Activated CD8-positive, alpha-beta memory T cell treated with anti-CD3 and anti-CD28 coated beads, Interleukin-2, amount 50 U/mL, for 1 hour (primary cell): ENCODE measurements around the gene CPT1B.

Experiments
- DNase-seq: peaks from one replicate; pipeline ENCODE4 v3.0.0-alpha.2; 2020; ENCODE audit errors: extremely low read depth

CPT1B gene

GRCh38 chr22:50585781-50586180 lies 7.6 kb upstream of the CPT1B start:
- no peak for DNase-seq

GRCh38 chr22:50585238-50585637 lies 7.0 kb upstream of the CPT1B start:
- DNase-seq = no peak

- DNase-seq = no peak
These were observed 6.2 kb upstream of the CPT1B start for GRCh38 chr22:50584106-50585096.

- DNase-seq = no peak
These were observed 5.2 kb upstream of the CPT1B start for GRCh38 chr22:50583294-50583861.

DNA sequence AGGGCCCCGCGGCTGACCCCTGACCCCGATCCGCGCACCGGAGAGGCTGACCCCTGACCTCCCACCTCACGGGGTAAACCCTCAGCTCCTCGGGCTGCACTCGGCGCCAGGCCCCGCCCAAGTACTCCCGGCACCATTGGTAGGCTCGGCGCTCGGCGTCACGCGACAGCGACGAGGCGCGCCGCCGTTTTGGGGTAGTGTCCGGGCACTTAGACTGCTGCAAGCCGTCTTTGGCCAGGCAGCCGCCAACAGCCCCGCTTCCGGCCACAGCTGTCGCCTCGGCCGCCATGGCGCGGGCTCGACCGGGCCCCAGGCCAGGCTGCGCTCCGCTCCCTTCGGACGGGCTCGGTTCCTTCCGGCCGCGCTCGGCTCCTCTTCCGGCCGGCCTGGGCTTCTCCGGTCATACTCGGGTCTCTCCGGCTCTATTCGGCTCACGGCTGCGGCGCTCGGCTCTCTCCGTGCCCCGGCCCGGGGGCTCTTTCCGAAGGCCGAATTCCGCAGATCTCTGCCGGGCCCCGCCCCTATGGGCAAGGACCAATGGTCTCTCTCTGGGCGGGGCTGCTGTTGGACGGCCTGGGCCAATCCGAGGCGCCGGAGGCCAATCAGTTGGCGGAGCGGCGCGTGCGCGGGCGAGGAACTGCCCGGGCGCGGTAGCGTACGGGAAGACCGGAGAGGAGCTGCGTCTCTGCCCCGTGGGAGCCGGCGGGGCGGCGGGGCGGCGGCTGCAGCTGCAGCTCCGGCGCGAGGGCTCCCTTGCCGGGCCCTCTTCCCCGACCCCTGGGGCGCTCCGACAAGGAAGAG lies 4.5 kb upstream of the CPT1B start, which contains the start of gene CHKB:
TSS of gene CHKB (minus strand) at position 357 of the 801 bp plus-strand sequence. CDS start at position 289, 68 bp downstream.
- peak; percentile 95 for DNase-seq

GRCh38 chr22:50581950-50582492 lies 3.8 kb upstream of the CPT1B start:
- no peak for DNase-seq

DNA sequence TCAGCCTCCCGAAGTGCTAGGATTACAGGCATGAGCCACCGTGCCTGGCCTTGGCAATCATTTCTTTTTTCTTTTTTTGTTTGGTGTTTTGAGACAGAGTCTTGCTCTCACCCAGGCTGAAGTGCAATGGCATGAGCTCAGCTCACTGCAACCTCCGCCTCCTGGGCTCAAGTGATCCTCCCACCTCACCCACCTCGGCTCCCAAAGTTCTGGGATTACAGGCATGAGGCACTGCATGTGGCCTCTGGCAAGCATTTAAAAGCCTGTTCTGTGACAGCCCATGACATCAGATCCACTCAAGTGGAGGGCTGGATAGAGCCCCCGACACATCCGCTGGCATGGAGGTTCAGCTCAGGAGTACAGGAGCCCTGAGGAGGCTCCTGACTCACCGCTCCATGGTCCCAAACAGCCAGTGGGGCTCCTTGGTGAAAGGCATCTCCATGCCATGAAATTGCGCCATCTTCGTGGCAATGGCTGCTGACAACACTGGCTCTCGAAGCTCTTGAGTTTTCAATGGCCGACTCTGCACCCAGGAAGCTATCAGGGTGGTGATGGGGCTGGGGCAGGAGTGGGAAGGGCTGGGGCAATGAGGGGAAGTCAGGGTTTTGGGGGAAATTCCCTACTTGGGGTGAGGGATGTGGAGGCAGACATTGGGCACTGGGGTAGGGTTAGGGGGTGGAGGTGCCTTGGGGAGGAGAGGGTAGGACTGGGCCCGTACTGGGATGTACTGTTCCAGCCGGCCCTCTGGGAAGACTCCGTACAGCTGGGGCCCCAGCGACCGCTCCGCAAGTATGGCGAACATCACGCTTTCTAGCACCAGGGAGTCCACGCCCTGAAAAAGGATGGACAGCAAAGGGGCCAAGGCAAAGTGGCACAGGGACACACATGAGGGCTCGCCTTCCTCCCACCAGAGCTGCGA lies 3.1 kb upstream of the CPT1B start:
- no peak for DNase-seq

DNA sequence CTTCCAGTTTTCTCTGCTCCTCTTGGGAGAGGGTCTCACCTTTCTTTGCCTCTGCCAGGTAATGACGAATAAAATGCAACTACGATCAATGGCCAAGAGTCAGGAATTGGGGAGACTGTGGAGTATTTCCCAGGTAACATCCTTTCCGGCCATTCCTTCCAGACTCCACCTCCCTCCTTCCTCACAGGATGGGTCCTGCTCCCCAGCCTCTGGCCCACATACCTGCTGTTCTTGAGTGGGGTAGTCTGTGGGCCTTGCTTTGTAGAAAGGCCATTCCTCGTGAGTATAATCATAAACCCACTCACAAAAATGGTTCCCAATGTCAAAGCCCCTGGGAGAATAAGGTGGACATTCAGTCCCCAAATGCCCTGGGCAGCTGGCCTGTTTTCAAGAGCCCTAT lies 1.5 kb upstream of the CPT1B start:
- no peak for DNase-seq

GRCh38 chr22:50578776-50579310 lies 616 bp upstream of the CPT1B start:
- no peak for DNase-seq

DNA sequence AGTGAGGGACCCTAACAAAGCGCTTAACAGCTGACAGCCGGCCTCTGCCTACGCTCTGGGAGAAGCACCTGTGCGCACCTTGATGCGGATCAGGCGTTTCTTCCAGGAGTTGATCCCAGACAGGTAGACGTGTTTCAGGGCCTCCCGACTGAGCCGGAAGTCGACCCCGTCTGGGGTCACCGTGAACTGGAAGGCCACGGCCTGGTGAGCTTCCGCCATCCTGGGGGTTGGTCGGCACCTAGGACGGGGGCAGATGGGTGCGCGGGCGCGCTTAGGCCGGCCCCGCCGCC lies 585 bp downstream of the CPT1B start:
- DNase-seq = no peak

DNA sequence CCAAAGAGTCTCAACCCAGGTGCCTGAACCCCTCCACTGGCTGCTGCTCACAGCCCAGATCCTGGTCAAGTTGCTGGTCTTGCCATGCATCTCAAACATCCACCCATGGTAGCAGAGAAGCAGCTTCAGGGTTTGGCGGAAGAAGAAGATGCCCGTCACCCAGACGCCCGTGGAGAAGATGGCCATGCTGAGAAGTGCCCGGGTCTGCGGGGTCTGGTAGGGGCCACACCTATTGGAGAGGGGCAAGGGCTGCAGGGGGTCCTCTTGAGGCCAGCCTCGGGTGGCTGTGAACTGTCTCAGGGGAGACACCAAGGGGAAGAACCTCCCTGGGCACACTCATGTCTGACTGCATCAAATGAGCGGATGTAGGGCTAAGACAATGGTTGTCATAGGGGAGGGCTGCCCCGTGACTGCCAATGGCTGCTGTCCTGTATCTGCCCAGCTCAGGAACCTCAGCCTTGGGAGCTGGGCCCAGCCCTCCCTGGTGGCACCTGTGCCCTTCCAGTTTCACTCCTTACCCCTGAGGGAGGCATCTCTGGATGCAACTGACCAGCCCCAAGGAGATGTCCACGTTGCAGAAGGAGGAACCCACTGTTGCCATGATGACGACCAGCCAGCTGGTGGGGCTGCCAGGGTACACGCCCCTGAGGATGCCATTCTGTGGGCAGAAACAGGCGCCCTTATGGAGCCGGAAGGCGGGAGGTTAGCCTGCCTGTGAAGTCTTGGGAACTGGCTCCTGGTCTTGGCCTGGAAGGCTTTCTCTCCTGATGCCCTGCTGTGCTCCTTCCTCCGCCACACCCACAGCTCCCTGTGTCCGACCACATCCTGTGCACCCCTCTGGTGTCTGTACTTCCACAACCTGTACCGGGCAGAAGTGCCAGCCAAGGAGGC lies 1.2 kb downstream of the CPT1B start:
- no peak for DNase-seq

GRCh38 chr22:50576070-50576469 lies 2.2 kb downstream of the CPT1B start:
- no peak for DNase-seq

GRCh38 chr22:50575426-50575941 lies 2.7 kb downstream of the CPT1B start:
- DNase-seq = no peak

DNA sequence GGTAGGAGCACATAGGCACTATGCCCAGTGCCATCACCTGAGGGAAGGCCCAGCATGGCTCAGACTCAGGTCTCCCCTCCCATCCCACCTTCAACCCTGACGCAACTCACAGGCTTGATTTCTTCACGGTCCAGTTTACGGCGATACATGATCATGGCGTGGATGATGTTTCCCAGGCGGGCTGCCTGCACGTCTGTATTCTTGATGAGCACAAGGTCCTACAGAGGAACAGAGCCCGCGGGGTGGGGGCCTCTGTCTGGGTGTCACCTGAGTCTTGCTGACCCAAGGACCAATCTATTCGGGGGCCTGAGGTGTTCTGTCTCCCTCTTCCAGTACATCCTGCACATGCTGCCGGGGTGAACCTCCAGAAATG lies 3.9 kb downstream of the CPT1B start:
- DNase-seq = no peak

- DNase-seq = no peak
These were observed 4.5 kb downstream of the CPT1B start for GRCh38 chr22:50573491-50574382.

- no peak for DNase-seq
These were observed 5.3 kb downstream of the CPT1B start for GRCh38 chr22:50572965-50573364.

- no peak for DNase-seq
These were observed 6.7 kb downstream of the CPT1B start for GRCh38 chr22:50571264-50572175.

GRCh38 chr22:50570861-50571260 lies 7.4 kb downstream of the CPT1B start:
- no peak for DNase-seq
